ENCODE results near the gene ZBTB20. TPM values are rescaled to one million over a fixed set of nuclear protein-coding genes. Genes with fewer than 3 reads are reported as not detected.

Gene ZBTB20
- total and polyA plus RNA-seq, 10 of the 15 experiments (the other 5 are each of a cell fraction or from before 2014, with no cell fraction given): 0.20 to 5.5 (median 2.2) TPM

DNA sequence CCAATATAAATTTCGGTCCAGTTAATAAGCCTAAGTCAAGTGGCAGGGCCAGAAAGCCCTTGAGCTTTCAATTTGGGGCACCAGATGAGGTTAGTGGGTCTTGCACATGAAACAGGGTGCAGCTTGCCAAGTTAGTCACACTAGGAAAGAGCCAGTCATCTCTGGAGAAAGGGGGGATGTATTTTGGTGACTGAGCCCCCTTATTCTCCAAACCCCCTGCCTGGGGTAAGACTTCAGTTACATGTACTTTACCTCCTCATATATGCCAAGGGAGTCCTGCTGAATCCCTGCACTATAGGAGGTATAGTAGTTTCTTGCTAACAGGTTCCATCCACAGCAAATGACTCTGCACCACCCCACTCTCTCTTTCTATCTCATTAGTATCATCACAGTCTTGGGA is 790.6 kb downstream of the ZBTB20 start:
- ATAC-seq (no peak), FAIRE-seq (no peak), DNase-seq (ENCODE audit: low read depth, low spot score) (no peak)
- ChIA-PET CTCF (interaction anchor here (0.8 to 2.8 kb wide), 4 partner anchors 10 to 65 kb away, joined by 4 to 9 read pairs (median 6); no protein-coding TSS in a partner anchor), POLR2A (no interaction called here), SMC1A (ENCODE audit: uncharacterized antibody, unreplicated experiment) (interaction anchor here (0.6 to 2.4 kb wide), 5 partner anchors 10 to 1300 kb away, joined by 3 to 6 read pairs (median 3); no protein-coding TSS in a partner anchor), RAD21 (ENCODE audit: unreplicated experiment) (interaction anchor here (1.4 kb wide), 2 partner anchors 57 to 66 kb away, joined by 3 read pairs; no protein-coding TSS in a partner anchor)
- Histone ChIP-seq H3K36me3 (ENCODE audit: control insufficient read depth in 2 of 2, insufficient read depth in 2 of 2, low read length in 1 of 2) (no peaks in the 10 kb centered on the region), H3K9ac (ENCODE audit: control insufficient read depth, insufficient read depth, low read length) (no peak overlapping the region), H3K27me3 (replicated peaks in 1 of 2; ENCODE audit: control insufficient read depth in 2 of 2, insufficient read depth in 2 of 2, low read length in 1 of 2) (no peaks in the 10 kb centered on the region), H3K4me2 (ENCODE audit: control insufficient read depth, insufficient read depth) (no peak overlapping the region), H3K4me1 (ENCODE audit: control insufficient read depth, insufficient read depth, low read length) (no peaks in the 10 kb centered on the region), H3K27ac (ENCODE audit: control insufficient read depth, insufficient read depth) (no peak overlapping the region), H3K9me3 (replicated peaks; ENCODE audit: control insufficient read depth, insufficient read depth, low read length) (no peaks in the 10 kb centered on the region), H2AFZ (ENCODE audit: control insufficient read depth, low read depth, low read length) (no peak overlapping the region), H3K79me2 (ENCODE audit: control insufficient read depth, insufficient read depth, low read length) (no peaks in the 10 kb centered on the region), H4K20me1 (ENCODE audit: control insufficient read depth, insufficient read depth) (no peaks in the 10 kb centered on the region), H3K4me3 (no peak overlapping the region)
- TF ChIP-seq ZNF384 (IDR thresholded peaks at IDR 0.05; ENCODE audit: borderline replicate concordance, low read depth, low read length): no peak
- TF ChIP-seq SMAD1 (IDR thresholded peaks at IDR 0.05; ENCODE audit: low read depth, partially characterized antibody): no peak
- no peak for TF ChIP-seq SREBF1 (IDR thresholded peaks at IDR 0.05; ENCODE audit: low read length)
- no peak for TF ChIP-seq RAD51 (IDR thresholded peaks at IDR 0.05)
- in situ Hi-C loops (cut with MboI) (no loop called here), intact Hi-C loops (cut with micrococcal nuclease; ENCODE audit: unreplicated experiment) (no loop called here)
- 0% methylated on average over 1 of the region's 1 CpG for WGBS (ENCODE audit: insufficient coverage, insufficient replicate concordance, low lambda C conversion rate, missing lambda C conversion rate)
- BruUV-seq (replicated peaks): no TSS peak

DNA sequence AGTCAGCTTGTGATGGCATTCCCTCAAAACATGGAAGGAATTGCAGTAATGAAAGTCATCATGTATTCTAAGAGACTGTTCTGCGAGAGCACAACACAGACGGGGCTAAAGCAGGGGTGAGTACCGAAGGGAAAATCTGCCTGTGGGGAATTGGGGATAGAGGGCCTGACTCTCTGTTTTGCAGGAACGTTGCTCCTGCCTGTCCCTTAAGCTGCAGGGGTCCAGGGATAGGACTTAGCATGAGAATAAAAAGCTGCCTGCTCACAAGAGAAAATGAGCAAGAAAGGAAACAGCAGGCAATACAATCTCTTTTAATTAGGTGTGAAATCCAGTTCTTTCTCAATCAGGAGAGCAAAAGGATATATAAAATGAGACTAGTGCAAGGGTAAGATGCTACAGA is 791.0 kb downstream of the ZBTB20 start:
- H4K20me1 ChIP-seq (ENCODE audit: control insufficient read depth, insufficient read depth): no peaks in the 10 kb centered on the region
- H3K4me2 ChIP-seq (ENCODE audit: control insufficient read depth, insufficient read depth): no peak overlapping the region
- ChIA-PET POLR2A (no interaction called here), RAD21 (ENCODE audit: unreplicated experiment) (interaction anchor here (1.4 kb wide), 2 partner anchors 58 to 65 kb away, joined by 3 read pairs; no protein-coding TSS in a partner anchor), SMC1A (ENCODE audit: uncharacterized antibody, unreplicated experiment) (interaction anchor here (0.6 to 1.5 kb wide), 4 partner anchors 10 to 1300 kb away, joined by 3 read pairs; no protein-coding TSS in a partner anchor), CTCF (interaction anchor here (0.8 to 2.8 kb wide), 3 partner anchors 11 to 64 kb away, joined by 4 to 9 read pairs (median 8); no protein-coding TSS in a partner anchor)
- no peak overlapping the region for H3K4me3 ChIP-seq
- in situ Hi-C loops (cut with MboI): no loop called here
- no peak overlapping the region for H3K9ac ChIP-seq (ENCODE audit: control insufficient read depth, insufficient read depth, low read length)
- H3K27ac ChIP-seq (ENCODE audit: control insufficient read depth, insufficient read depth): no peak overlapping the region
- WGBS (ENCODE audit: insufficient coverage, insufficient replicate concordance, low lambda C conversion rate, missing lambda C conversion rate): 77% methylated on average over 4 of the region's 4 CpGs
- DNase-seq (ENCODE audit: low read depth, low spot score) (no peak), FAIRE-seq (no peak), ATAC-seq (no peak)
- H3K36me3 ChIP-seq (ENCODE audit: control insufficient read depth in 2 of 2, insufficient read depth in 2 of 2, low read length in 1 of 2): no peaks in the 10 kb centered on the region; a peak in 1 of 4 replicates
- H3K4me1 ChIP-seq (ENCODE audit: control insufficient read depth, insufficient read depth, low read length): no peaks in the 10 kb centered on the region
- BruUV-seq (replicated peaks): no TSS peak
- no peaks in the 10 kb centered on the region for H3K27me3 ChIP-seq (replicated peaks in 1 of 2; ENCODE audit: control insufficient read depth in 2 of 2, insufficient read depth in 2 of 2, low read length in 1 of 2)
- no peaks in the 10 kb centered on the region for H3K79me2 ChIP-seq (ENCODE audit: control insufficient read depth, insufficient read depth, low read length)
- H3K9me3 ChIP-seq (replicated peaks; ENCODE audit: control insufficient read depth, insufficient read depth, low read length): no peaks in the 10 kb centered on the region
- H2AFZ ChIP-seq (ENCODE audit: control insufficient read depth, low read depth, low read length): no peak overlapping the region
- intact Hi-C loops (cut with micrococcal nuclease; ENCODE audit: unreplicated experiment): no loop called here
- no peak for TF ChIP-seq RUNX3 (IDR thresholded peaks at IDR 0.05; ENCODE audit: low read length)
- no peak for TF ChIP-seq NBN (IDR thresholded peaks at IDR 0.05)
- no peak for TF ChIP-seq SMARCA5 (IDR thresholded peaks at IDR 0.05)
- no peak for TF ChIP-seq CHD4 (IDR thresholded peaks at IDR 0.05)
- no peak for TF ChIP-seq ZNF622 (IDR thresholded peaks at IDR 0.05)
- TF ChIP-seq, protein P1, sequence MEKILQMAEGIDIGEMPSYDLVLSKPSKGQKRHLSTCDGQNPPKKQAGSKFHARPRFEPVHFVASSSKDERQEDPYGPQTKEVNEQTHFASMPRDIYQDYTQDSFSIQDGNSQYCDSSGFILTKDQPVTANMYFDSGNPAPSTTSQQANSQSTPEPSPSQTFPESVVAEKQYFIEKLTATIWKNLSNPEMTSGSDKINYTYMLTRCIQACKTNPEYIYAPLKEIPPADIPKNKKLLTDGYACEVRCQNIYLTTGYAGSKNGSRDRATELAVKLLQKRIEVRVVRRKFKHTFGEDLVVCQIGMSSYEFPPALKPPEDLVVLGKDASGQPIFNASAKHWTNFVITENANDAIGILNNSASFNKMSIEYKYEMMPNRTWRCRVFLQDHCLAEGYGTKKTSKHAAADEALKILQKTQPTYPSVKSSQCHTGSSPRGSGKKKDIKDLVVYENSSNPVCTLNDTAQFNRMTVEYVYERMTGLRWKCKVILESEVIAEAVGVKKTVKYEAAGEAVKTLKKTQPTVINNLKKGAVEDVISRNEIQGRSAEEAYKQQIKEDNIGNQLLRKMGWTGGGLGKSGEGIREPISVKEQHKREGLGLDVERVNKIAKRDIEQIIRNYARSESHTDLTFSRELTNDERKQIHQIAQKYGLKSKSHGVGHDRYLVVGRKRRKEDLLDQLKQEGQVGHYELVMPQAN (conservative IDR thresholded peaks at IDR 0.05): no peak
- TF ChIP-seq ZNF274 (IDR thresholded peaks at IDR 0.05; ENCODE audit: insufficient read depth, insufficient read length): no peak
- TF ChIP-seq POLR2AphosphoS5 (IDR thresholded peaks at IDR 0.05; ENCODE audit: low read length): no peak
- no peak for TF ChIP-seq ZNF24 (IDR thresholded peaks at IDR 0.05)
- no peak for TF ChIP-seq ELK1 (IDR thresholded peaks at IDR 0.05; ENCODE audit: low read depth, low read length)
- TF ChIP-seq RELA (IDR thresholded peaks at IDR 0.05; ENCODE audit: borderline replicate concordance, partially characterized antibody): no peak
